OCI-LY7 (cell line): Measurements from ENCODE around the gene TM2D3.

Experiments
- CTCF ChIP-seq: fragments of 200-600 bp; sonication (generic); conservative IDR thresholded peaks from 2 replicates; pipeline ENCODE4 v1.5.1; 2014; ENCODE audit warnings: mild to moderate bottlenecking, antibody characterized with exemption, low read length, moderate library complexity, mixed read lengths
- EZH2phosphoT487 ChIP-seq: fragments of 200-600 bp; sonication (generic); IDR thresholded peaks from 2 replicates; pipeline ENCODE4 v1.6.1; 2018; ENCODE audit warnings: low read depth, borderline replicate concordance, mild to moderate bottlenecking, mixed run types, antibody characterized with exemption, low read length, moderate library complexity, mixed read lengths

GRCh38 chr15:101652786-101653430, 727 bp upstream of the TM2D3 start:
- TF ChIP-seq CTCF = no peak
- TF ChIP-seq EZH2phosphoT487 = no peak
